Measurements from ENCODE around the gene ATP5ME. TPM values are rescaled to one million over a fixed set of nuclear protein-coding genes. Genes with fewer than 3 reads are reported as not detected.
A peak's percentile ranks its signal among the peaks of the same experiment; 100 is the strongest.

The ATP5ME gene
- total RNA-seq, 2 donors from 2014 or later: 187 to 224 TPM

GRCh38 chr4:683982-684622 is 10.0 kb upstream of the ATP5ME start:
- H3K9me3 Mint-ChIP-seq: no peaks in the 10 kb centered on the region
- peaks cover 5 to 28% of the 10 kb centered on the region in 2 donors for H3K4me1 Mint-ChIP-seq (ENCODE audit: low read depth in 2 of 2)
- H3K27me3 Mint-ChIP-seq: no peaks in the 10 kb centered on the region
- H3K4me3 Mint-ChIP-seq: no peak overlapping the region
- H3K36me3 Mint-ChIP-seq: no peaks in the 10 kb centered on the region
- ATAC-seq (no peak), DNase-seq (ENCODE audit: low spot score) (no peak)
- H3K27ac Mint-ChIP-seq: no peak overlapping the region

DNA sequence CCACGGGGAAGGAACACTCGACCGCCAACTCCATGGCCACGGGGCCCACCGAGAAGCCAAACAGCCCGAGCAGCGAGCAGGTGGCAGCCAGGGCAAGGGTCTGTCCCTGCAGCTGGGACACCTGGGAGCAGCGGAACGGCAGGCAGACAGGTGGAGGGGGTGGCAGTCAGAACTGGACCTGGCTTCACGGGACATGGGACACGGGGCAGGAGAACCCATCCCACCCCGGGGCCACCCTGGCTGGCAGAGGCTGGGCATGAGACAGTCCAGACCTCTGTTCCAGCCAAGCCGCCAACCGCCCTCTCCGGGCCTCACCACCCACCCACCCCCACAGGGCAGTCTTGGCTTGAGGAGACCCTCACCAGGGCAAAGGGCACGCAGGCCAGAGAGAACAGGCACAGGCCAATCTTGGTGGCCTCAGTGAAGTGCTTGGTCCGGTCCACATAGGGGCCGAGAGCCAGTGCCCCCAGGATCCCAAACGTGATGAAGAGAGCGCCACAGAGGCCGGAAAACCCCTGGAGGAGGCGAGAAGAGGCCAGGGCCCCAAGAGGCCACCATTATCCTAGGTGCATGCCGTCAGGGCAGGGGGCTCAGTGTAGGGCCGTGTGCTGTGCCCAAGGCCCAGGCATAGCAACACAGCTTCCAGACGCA is 9.3 kb upstream of the ATP5ME start:
- Mint-ChIP-seq H3K9me3 (no peaks in the 10 kb centered on the region), H3K27me3 (no peaks in the 10 kb centered on the region), H3K36me3 (no peaks in the 10 kb centered on the region), H3K4me3 (no peak overlapping the region), H3K4me1 (ENCODE audit: low read depth in 2 of 2) (peaks cover 5 to 28% of the 10 kb centered on the region in 2 donors), H3K27ac (no peak overlapping the region)
- no peak for DNase-seq (ENCODE audit: low spot score)
- ATAC-seq: no peak

GRCh38 chr4:682490-683172 is 8.6 kb upstream of the ATP5ME start:
- no peak overlapping the region for H3K27ac Mint-ChIP-seq
- peak overlapping the region; percentile 25 for H3K4me3 Mint-ChIP-seq
- DNase-seq (ENCODE audit: low spot score): no peak
- peaks cover 5 to 23% of the 10 kb centered on the region in 2 donors for H3K4me1 Mint-ChIP-seq (ENCODE audit: low read depth in 2 of 2)
- no peaks in the 10 kb centered on the region for H3K27me3 Mint-ChIP-seq
- no peaks in the 10 kb centered on the region for H3K36me3 Mint-ChIP-seq
- no peaks in the 10 kb centered on the region for H3K9me3 Mint-ChIP-seq
- no peak for ATAC-seq

DNA sequence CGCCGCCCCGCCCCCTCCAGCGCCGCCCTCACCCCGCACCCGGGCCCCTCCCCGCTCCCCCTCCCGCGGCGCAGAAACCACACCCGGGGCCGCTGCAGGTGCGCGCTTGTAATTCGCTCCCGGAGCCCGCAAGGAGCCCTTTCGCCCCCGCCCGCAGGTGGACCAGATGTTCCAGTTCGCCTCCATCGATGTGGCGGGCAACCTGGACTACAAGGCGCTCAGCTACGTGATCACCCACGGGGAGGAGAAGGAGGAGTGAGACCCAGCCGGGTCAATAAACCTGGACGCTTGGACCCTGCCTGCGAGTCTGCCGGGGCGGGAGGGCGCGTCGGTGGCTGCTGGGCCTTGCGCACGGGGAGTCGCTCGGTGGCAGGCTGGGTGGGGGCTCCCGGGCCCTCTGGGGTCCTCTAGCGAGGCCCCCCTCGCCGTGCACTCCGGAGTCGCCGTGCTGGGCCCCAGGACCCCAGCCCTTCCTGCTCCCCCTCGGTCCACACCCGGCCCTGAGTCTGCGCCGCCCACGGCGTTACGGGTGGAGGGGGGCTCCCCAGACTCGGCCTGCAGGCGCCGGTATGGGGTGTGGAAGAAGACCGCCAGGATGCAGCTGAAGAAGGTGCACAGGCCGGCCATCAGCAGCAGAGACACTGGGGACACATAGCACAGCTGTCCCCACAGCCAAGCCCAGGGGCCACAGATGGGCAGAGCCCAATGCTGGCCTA is 7.8 kb upstream of the ATP5ME start:
- DNase-seq (ENCODE audit: low spot score): no peak

GRCh38 chr4:680928-681645 is 7.0 kb upstream of the ATP5ME start:
- no peaks in the 10 kb centered on the region for H3K27me3 Mint-ChIP-seq
- H3K27ac Mint-ChIP-seq: peak overlapping the region; percentile 87 to 88
- no peaks in the 10 kb centered on the region for H3K9me3 Mint-ChIP-seq
- DNase-seq (ENCODE audit: low spot score) (peak; percentile 91), ATAC-seq (peak; percentile 86 to 90)
- no peaks in the 10 kb centered on the region for H3K36me3 Mint-ChIP-seq
- peaks cover 5 to 22% of the 10 kb centered on the region in 2 donors for H3K4me1 Mint-ChIP-seq (ENCODE audit: low read depth in 2 of 2)
- H3K4me3 Mint-ChIP-seq: peak overlapping the region; percentile 76

More for the DNA sequence above, 7.8 kb upstream of the ATP5ME start:
- no peaks in the 10 kb centered on the region for H3K9me3 Mint-ChIP-seq
- no peaks in the 10 kb centered on the region for H3K27me3 Mint-ChIP-seq
- no peaks in the 10 kb centered on the region for H3K36me3 Mint-ChIP-seq
- no peak overlapping the region for H3K4me3 Mint-ChIP-seq
- H3K27ac Mint-ChIP-seq: no peak overlapping the region
- ATAC-seq: peak; percentile 1 to 8
- peaks cover 5 to 22% of the 10 kb centered on the region in 2 donors for H3K4me1 Mint-ChIP-seq (ENCODE audit: low read depth in 2 of 2)

GRCh38 chr4:680551-680927 is 6.5 kb upstream of the ATP5ME start:
- Mint-ChIP-seq H3K4me3 (peak overlapping the region; percentile 76), H3K9me3 (no peaks in the 10 kb centered on the region), H3K4me1 (ENCODE audit: low read depth in 2 of 2) (peaks cover 5 to 22% of the 10 kb centered on the region in 2 donors), H3K27ac (peak overlapping the region; percentile 87 to 88), H3K27me3 (no peaks in the 10 kb centered on the region), H3K36me3 (no peaks in the 10 kb centered on the region)
- peak; percentile 77 for DNase-seq (ENCODE audit: low spot score)
- ATAC-seq: peak; percentile 71 to 76

DNA sequence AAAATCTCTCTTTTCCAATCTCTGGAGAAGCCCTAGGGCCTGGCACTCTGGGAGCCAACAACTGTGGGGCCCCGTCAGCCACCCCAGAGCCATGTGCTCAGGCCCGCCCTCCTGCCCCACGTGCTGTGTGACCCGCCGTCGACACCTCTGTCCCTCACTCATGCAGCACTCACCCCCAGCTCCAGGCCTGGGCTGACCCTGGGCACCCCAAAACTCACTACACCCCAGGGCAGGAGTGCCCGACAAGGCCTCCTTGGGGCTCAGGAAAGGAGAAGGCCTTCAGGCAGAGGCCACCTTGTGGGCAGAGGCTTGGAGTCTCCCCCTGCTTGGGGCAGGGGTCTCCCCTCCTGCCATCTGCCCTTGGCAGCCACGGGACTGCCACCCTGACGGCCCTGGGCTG is 6.0 kb upstream of the ATP5ME start:
- Mint-ChIP-seq H3K9me3 (no peaks in the 10 kb centered on the region), H3K4me3 (peak overlapping the region; percentile 76), H3K27me3 (no peaks in the 10 kb centered on the region), H3K27ac (peak overlapping the region; percentile 87 to 88), H3K36me3 (no peaks in the 10 kb centered on the region), H3K4me1 (ENCODE audit: low read depth in 2 of 2) (peaks cover 2 to 20% of the 10 kb centered on the region in 2 donors)
- ATAC-seq (no peak), DNase-seq (ENCODE audit: low spot score) (no peak)

DNA sequence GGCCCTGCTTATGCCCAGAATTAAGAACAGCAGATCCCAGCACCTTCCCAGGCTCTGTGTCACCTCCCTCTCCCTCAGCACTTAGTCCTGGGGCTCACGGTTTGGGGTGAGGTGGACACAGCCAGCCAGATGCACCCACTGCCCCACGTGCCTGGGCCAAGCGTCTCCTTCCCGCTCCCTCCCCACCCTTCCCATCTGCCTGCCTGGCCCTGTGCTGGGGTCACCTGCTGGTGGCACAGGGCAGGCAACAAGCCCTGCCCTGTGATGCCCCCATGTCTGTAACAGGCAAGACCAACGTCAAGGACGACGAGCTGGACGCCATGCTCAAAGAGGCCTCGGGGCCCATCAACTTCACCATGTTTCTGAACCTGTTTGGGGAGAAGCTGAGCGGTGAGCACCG is 5.6 kb upstream of the ATP5ME start:
- Mint-ChIP-seq H3K27me3 (no peaks in the 10 kb centered on the region), H3K4me3 (no peak overlapping the region), H3K27ac (peak overlapping the region in 1 of 2 donors; percentile 88), H3K4me1 (ENCODE audit: low read depth in 2 of 2) (peaks cover 0 to 18% of the 10 kb centered on the region in 2 donors), H3K36me3 (no peaks in the 10 kb centered on the region), H3K9me3 (no peaks in the 10 kb centered on the region)
- DNase-seq (ENCODE audit: low spot score): no peak
- ATAC-seq: no peak

DNA sequence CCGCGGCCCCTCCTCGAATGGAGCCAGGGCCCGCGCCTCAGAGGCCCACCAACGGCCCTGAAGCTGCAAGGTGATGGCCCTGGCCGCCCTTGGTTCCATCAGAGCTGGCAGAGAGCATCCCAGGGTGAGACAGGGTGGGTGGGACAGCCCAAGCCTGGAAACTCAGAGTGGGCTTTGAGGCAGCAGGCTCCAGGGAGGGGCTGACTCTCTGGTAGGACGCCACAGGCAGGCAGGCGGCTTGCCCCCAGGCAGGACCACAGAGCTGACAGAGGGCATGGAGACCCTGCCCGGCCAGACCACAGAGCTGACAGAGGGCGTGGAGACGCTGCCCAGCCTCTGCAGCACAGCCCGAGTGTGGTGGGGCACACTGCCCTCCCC is 5.0 kb upstream of the ATP5ME start:
- DNase-seq (ENCODE audit: low spot score) (no peak), ATAC-seq (no peak)
- H3K36me3 Mint-ChIP-seq: no peaks in the 10 kb centered on the region
- H3K9me3 Mint-ChIP-seq: no peaks in the 10 kb centered on the region
- no peak overlapping the region for H3K4me3 Mint-ChIP-seq
- peaks cover 0 to 19% of the 10 kb centered on the region in 2 donors for H3K4me1 Mint-ChIP-seq (ENCODE audit: low read depth in 2 of 2)
- no peak overlapping the region for H3K27ac Mint-ChIP-seq
- H3K27me3 Mint-ChIP-seq: no peaks in the 10 kb centered on the region

DNA sequence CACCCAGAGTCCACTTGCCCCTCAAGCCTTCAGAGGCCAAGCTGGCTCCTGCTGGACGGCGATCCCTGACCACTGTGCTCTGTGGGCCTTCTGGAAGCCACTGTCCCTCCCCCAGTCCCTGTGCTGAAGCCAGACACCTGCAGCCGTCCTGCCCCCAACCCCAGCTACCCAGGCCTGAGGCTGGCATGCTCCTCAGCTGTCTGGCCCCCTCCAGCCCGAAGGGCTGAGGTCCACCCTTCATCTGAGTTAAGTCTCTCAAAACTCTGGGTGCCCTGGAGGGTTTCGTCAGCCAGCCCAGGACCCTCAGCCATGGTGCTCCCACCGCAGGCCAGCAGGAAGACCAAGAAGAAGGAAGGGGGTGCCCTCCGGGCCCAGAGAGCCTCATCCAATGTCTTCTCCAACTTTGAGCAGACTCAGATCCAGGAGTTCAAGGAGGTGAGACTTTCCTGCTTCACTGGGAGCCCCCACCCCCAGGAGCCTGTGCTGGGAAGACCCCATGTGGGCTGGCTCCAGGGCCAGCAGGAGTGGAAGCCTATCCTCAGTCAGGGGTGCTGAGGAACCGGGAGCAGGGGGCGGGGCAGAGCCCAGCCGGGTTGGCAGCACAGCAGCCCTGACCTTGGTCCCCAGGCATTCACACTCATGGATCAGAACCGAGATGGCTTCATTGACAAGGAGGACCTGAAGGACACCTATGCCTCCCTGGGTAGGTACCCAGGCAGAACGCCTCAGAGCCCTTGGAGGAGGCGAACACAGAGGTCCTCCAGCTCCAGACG is 4.4 kb upstream of the ATP5ME start:
- ATAC-seq (no peak), DNase-seq (ENCODE audit: low spot score) (no peak)
- peaks cover under 1 to 20% of the 10 kb centered on the region in 2 donors for H3K4me1 Mint-ChIP-seq (ENCODE audit: low read depth in 2 of 2)
- H3K9me3 Mint-ChIP-seq: no peaks in the 10 kb centered on the region
- no peaks in the 10 kb centered on the region for H3K27me3 Mint-ChIP-seq
- H3K27ac Mint-ChIP-seq: peak overlapping the region in 1 of 2 donors; percentile 39
- no peaks in the 10 kb centered on the region for H3K36me3 Mint-ChIP-seq
- H3K4me3 Mint-ChIP-seq: no peak overlapping the region

GRCh38 chr4:677431-678293 is 3.6 kb upstream of the ATP5ME start:
- H3K4me1 Mint-ChIP-seq (ENCODE audit: low read depth in 2 of 2): peaks cover 7 to 21% of the 10 kb centered on the region in 2 donors
- ATAC-seq (no peak), DNase-seq (ENCODE audit: low spot score) (no peak)
- H3K27ac Mint-ChIP-seq: peak overlapping the region in 1 of 2 donors; percentile 39
- H3K9me3 Mint-ChIP-seq: no peaks in the 10 kb centered on the region
- H3K36me3 Mint-ChIP-seq: peaks cover 5% of the 10 kb centered on the region
- H3K4me3 Mint-ChIP-seq: no peak overlapping the region
- no peaks in the 10 kb centered on the region for H3K27me3 Mint-ChIP-seq

- Mint-ChIP-seq H3K27me3 (no peaks in the 10 kb centered on the region), H3K36me3 (peaks cover 5% of the 10 kb centered on the region), H3K9me3 (no peaks in the 10 kb centered on the region), H3K4me1 (ENCODE audit: low read depth in 2 of 2) (peaks cover 7 to 21% of the 10 kb centered on the region in 2 donors), H3K27ac (no peak overlapping the region), H3K4me3 (no peak overlapping the region)
- no peak for ATAC-seq
- DNase-seq (ENCODE audit: low spot score): no peak
Measured at GRCh38 chr4:676871-677235, 2.8 kb upstream of the ATP5ME start.

Data from natural killer cell treated with Interleukin-12 subunit alpha and Interleukin-12 subunit beta and Interleukin-15 and Interleukin-18, amount 100 ng/mL, for 72 hours (primary cell).